Diencephalon (tissue), 1 donor: ENCODE results near the gene PDIA6. TPM values are rescaled to one million over a fixed set of nuclear protein-coding genes. Genes with fewer than 3 reads are reported as not detected.

Experiments used
- small RNA-seq: library from RNA; depleted of rRNA; stranded (forward); fragments of <200 nt; gene quantifications from one replicate; pipeline ENCODE3, GENCODE V24; 2014
- total RNA-seq: library from RNA; depleted of rRNA; stranded (reverse); fragments of >200 nt; gene quantifications from one replicate; pipeline ENCODE4 v1.2.3, GENCODE V29; 2014

The PDIA6 gene, protein sequence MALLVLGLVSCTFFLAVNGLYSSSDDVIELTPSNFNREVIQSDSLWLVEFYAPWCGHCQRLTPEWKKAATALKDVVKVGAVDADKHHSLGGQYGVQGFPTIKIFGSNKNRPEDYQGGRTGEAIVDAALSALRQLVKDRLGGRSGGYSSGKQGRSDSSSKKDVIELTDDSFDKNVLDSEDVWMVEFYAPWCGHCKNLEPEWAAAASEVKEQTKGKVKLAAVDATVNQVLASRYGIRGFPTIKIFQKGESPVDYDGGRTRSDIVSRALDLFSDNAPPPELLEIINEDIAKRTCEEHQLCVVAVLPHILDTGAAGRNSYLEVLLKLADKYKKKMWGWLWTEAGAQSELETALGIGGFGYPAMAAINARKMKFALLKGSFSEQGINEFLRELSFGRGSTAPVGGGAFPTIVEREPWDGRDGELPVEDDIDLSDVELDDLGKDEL
- total RNA-seq = 122 TPM

GRCh38 chr2:10812362-10813162 is at the start of gene PDIA6:
TSS of gene PDIA6 (minus strand) at chr2:10812785. CDS start at chr2:10812696, 89 bp downstream.

Small RNAs within 50 kb of the gene (small RNA-seq; reads per million reads assigned to genes)
- gene RNU7-138P = not detected
- gene RNU7-176P = not detected

Other genes starting within 250 kb of the PDIA6 start
- 61.4 TPM for gene NOL10, start 122.8 kb downstream of the PDIA6 start, total RNA-seq
- gene ATP6V1C2, start 91.2 kb downstream of the PDIA6 start, total RNA-seq = 0.23 TPM
- 19.6 TPM for gene KCNF1, start 99.1 kb upstream of the PDIA6 start, total RNA-seq